ENCODE data around the gene MDM2.

Gene MDM2

DNA sequence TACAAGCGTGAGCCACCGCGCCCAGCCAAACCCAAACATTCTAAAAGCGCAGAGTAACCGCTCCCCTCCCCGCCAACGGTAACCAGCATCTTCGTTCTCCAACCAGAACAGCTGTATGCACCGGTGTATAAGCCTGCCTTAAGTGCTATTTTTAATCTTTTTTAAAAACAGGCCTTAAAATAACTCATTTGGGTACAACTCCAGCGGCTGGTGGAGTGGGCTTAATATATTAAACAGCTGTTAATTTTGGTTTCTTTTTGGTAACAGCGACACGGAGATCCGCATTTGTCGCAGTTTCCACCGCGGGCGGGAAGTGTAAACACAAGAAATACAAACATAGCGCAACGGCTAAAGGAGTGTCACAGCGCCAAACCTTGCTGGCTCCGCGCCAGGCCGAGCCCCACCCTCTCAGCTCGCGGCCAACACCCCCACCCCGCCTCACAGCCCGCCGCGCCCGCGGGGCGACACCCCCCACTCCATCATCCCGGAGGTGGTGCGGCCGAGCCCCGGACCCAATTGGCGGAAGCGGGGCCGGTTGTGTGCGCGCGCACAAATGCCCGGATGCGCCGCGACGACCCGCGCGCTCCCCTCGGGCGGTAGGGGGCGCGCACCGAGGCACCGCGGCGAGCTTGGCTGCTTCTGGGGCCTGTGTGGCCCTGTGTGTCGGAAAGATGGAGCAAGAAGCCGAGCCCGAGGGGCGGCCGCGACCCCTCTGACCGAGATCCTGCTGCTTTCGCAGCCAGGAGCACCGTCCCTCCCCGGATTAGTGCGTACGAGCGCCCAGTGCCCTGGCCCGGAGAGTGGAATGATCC is at the start of gene MDM2:
TSS of gene MDM2 (plus strand) at position 602 of the 812 bp plus-strand sequence. CDS start 301 bp downstream, outside the sequence.
- peak; percentile 85 to 92 (median 90) for DNase-seq (ENCODE audit: low read depth in 3 of 3)

DNA sequence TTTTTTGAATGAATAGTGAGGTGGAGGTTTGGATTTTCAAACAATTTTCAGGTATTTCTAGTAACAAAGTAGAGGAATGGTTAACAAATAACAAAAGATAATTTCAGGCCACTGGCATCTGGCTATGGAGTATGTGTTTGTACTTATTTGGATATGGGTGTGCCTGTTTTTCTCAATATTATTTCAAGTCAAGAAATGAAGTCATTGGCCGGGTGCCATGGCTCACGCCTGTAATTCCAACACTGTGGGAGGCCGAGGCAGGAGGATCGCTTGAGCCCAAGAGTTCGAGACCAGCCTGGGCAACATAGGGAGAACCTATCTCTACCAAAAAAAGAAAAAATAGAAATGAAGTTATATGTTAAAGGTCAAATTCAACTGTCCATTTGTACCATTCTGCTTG is 48.1 kb upstream of the MDM2 start:
- DNase-seq (ENCODE audit: low read depth in 3 of 3): no peak

DNA sequence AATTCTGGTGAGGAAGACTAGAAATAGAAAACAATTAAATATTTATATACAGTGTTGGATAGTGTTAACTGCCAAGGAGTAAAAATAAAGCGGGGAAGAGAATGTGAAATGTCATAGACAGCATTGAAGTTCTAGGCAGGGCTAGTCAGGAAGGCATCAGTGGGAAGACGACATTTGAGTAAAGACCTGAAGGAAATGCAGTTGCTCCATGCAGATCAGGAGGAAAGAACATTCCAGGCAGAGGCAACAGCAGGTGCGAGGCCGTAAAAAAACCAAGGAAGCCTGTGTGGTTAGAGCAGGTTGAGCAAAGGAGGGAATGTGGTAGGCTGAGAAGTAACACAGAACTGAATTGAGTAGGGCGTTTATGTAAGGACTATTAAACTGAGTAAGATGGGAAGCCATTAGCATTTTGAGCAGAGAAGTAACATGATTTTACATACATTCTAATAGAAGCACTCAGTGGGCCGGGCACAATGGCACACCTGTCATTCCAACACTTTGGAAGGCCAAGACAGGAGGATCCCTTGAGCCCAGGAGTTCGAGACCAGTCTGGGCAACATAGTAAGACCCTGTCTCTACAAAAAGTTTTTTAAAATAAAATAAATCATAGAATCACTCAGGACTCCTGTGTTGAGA is 47.1 kb upstream of the MDM2 start:
- DNase-seq (ENCODE audit: low read depth in 3 of 3): no peak

DNA sequence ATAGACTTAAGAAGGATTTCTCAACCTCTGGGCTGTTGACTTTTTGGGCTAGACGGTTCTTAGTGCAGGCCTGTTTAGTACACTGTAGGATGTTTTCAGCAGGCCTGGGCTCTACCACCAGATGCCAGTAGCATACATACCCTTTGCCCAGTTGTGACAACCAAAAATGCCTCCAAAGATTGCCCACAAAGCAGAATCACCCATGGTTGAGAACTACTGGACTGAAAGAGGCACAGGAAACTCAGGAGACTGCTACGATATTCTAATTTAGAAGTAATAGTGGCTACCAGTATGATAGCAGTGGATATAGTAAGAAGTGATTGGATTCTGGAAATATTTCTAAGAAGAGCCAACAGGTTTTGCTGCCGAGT is 46.5 kb upstream of the MDM2 start:
- no peak for DNase-seq (ENCODE audit: low read depth in 3 of 3)

DNA sequence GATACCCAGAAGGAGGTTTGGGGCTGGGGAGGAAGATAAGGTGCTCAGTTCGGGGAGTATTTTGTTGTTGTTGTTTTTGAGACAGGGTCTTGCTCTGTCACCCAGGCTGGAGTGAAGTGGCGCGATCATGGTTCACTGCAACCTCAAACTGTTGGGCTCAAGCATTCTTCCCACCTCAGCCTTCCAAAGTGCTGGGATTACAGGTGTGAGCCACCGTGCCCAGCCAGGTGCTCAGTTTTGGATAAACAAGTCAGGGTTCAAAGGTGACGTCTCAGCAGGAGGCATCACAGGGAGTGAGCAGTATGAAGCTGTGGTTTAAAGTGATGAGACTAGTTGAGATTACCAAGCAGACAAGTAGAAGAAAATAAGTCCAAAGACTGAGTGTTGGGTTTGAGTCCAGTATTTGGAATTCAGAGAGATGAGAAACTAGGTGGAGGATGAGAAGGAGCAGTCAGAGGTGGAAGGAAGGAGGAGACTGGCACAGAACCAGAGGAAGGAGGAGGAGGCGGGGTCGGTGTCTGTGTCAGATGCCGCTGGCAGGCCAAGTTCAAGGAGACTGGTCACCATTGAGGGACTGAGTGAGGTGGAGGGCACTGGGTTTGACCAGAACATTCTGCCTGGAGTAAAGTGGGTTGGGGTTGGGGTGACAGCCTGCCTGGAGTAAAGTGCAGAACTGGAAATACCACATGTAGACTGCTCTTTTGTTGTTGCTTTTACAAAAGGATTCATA is 45.9 kb upstream of the MDM2 start:
- DNase-seq (ENCODE audit: low read depth in 3 of 3): no peak

DNA sequence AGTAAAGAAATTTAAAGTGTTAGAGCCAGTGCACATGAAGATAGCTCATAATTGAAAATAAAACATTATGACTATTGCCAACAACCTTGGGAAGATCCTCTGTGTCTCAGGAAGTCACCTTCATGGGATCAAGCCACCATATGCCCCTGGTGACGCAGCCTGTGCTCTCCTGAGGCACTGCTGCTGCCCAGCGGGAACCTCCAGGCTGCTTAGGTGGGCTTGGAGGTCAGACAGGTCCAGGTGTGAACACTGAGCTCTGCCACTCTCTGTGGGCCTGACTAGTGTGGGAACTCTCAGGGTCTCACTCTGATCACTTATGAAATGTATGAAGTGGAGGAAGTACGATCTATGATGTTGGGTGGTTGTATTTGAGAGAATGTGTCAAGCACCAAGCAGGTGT is 45.3 kb upstream of the MDM2 start:
- no peak for DNase-seq (ENCODE audit: low read depth in 3 of 3)

DNA sequence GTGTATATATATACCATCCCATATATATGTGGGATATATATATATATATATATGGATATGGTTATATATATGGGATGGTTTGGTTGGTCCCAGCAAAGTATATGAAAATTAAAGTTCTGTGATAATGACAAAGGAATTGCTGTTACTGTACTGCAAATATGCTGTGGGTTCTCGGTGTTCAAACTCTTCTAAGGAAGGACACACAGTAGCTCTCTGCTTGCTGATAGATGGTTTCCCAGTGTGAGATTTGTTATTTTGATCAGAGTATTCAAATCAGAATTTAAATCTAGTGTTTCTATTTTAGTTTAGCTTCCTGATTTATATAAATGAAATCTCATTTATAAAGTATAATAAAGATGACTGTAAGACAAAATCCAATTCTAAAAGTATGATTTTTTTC is 42.3 kb upstream of the MDM2 start:
- no peak for DNase-seq (ENCODE audit: low read depth in 3 of 3)

DNA sequence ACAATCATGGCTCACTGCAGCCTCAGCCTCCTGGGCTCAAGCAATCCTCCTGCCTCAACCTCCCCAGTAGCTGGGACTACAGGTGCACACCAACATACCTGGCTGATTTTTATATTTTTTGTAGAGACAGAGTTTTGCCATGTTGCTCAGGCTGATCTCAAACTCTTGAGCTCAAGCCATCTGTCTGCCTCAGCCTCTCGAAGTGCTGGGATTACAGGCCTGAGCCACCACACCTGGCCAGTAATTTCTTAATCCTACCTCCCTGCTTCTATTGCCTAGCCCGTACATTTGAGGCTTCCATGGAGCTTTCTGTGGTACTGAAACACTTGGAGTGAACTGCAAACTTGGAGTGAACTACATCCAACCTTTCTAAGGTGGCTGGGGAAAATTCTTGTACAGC is 41.3 kb upstream of the MDM2 start:
- DNase-seq (ENCODE audit: low read depth in 3 of 3): no peak

DNA sequence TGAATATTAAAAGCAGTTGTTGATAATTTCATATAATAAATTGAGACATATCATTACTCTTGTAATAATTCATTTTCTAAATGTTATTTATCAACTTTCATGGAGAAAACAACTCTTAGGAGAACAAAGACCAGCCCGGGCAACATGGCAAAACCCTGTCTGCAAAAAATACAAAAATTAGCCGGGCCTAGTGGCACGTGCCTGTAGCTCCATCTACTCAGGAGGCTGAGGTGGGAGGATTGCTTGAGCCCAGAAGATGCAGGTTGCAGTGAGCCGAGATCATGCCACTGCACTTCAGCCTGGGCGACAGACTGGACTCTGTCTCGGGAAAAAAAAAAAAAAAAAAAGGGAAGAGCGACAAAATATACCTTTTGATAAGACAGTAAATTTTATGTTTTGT is 40.8 kb upstream of the MDM2 start:
- no peak for DNase-seq (ENCODE audit: low read depth in 3 of 3)

DNA sequence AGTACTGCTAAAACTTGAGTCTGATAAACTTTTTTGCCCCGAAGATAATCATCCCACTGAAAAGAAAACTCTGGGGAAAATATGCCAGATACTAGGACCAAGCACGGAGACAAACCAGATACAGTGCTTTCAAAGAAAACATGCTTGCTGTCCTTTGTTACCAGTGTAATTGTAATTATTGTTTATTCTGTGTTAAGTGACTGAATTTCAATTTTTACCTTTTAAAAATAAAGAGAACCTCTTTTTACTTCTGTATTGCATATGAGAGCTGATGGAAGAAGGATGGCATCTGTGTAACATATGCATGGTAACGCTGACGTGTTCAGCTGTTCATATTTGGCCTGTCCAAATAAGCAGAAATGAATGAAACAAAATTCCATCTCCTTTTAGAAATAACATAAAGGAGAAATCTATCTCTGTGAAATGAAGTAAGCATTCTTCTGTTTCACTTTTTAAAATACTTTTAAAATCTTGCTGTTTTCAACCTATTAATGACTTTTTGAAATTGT is 39.5 kb upstream of the MDM2 start:
- no peak for DNase-seq (ENCODE audit: low read depth in 3 of 3)

DNA sequence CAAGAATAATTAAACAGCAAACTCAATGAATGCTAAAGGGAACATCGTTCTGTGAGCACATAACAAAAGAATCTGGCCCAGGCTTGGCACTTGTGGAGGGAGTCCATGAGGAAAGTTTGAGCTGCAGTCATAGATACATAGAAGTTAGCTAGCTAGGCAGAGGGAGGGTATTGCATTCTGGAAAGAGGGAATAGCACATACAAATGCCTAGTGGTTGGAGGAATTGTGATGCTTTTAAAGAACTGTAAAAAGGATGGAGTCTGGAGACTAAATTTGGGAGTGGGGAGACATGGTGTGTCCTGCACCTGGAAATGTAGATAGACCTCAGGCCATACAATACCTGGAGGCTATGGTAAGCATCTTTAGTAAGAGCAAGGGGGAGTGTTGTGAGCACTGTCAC is 38.0 kb upstream of the MDM2 start:
- no peak for DNase-seq (ENCODE audit: low read depth in 3 of 3)

DNA sequence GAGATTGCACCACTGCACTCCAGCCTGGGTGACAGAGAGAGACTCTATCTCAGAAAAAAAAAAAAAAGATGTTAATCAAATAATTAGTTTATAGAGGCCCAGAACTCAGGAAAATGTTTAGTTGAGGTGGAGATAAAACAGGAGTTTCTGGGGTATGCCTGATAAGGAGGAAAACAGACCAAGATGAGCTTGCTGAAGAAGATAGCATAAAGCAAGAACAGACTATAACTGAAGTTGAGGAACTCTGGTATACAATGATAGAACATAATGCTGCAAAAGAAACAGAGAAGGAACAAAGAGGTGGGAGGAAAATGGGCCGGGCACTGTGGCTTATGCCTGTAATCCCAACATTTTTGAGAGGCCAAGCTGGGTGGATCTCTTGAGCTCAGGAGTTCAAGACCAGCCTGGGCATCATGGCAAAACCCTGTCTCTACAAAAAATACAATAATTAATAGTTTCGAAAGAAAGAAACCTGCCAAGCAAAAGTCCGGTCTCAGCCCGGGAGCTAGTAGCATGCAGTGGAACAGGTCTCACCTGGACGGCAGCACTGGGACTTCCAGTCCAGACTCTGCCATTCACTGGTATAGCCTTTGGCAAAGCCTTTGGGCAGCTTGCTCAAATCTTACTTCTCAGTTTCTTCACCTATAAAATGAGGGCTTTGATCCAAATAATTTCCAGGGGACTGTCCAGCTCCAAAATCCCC is 36.6 kb upstream of the MDM2 start:
- no peak for DNase-seq (ENCODE audit: low read depth in 3 of 3)

DNA sequence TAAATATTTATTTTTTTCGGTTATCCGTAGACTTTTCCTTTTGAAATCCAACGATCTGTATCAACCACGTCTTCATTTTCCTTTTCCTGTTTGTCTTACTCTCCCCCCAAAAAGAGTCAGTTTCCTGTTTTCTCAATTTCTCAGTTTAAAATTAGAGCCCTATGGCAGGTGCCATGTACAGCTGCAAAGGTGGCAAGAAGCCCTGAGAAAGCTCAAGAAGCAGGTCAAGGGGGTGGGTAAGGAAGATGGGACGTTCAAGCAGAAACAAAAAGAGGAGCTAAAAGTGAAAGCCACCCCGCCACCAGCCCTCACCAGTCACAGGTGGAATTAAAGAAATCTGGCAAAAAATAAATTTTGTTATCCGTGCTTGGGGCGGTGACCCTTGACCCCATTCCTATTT is 35.3 kb upstream of the MDM2 start:
- no peak for DNase-seq (ENCODE audit: low read depth in 3 of 3)

DNA sequence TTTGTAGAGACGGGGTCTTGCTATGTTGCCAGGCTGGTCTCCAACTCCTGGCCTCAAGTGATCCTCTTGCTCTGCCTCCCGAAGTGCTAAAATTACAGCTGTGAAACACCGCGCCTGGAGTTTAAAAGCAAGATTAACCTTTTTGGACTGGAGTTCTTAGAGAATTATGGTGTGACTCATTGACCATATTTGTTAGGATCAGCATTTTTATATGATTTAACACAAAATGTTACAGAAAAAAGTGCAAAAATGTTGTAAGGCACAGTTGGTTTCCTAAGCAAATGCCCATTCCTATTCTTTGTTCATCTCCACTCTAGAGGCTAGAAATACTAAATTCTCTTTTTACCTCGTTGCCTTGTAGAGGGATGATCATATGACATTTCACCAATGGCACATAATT is 34.4 kb upstream of the MDM2 start:
- no peak for DNase-seq (ENCODE audit: low read depth in 3 of 3)

DNA sequence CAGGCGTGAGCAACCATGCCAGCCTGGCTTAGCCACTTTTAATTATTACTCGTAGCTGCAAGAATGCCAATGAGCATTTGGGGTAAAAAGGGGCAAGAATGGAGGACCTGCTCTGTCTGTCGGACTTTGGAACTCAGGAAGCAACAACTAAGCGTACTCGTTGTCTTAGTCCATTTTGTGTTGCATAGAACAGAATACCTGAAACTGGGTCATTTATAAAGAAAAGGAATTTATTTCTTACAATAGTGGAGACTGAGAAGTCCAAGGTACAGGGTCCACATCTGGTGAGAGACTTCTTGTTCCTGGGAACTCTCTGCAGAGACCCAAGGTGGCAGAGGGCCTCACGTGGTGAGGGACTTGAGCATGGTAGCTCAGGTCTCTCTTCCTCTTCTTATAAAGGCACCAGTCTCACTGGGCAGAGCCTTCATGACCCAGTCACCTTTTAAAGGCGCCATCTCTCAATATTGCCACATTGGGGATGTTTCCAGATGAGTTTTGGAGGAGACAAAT is 32.8 kb upstream of the MDM2 start:
- no peak for DNase-seq (ENCODE audit: low read depth in 3 of 3)

DNA sequence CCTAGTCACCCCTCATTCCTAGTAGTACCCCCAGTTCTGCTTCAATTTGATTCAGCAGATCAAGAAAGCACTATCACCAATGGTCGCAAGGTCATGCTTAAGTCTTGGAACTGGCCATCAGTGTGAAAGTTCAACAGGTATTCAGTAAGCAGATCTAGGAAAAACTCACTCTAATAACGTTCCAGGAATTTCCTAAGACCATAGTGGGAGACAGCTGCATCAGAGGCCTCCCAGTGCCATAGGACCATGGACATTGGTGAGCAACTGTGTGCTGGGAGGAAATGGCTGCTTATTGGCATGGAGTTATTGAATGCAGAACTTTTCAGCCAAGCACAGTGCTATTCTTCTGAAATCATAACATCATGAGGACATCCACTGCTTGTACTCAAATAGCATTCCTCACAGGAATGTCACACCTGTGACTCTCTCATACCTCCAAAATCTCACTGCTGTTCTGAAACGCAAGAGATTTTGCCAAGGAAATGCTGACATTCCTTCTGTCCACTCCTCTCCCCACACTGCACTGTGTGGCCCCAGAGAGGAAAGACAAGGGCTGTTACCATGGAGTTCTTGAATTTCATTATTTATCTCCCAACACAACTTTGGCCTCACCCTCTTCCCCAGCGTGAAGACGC is 30.9 kb upstream of the MDM2 start:
- DNase-seq (ENCODE audit: low read depth in 3 of 3): no peak

DNA sequence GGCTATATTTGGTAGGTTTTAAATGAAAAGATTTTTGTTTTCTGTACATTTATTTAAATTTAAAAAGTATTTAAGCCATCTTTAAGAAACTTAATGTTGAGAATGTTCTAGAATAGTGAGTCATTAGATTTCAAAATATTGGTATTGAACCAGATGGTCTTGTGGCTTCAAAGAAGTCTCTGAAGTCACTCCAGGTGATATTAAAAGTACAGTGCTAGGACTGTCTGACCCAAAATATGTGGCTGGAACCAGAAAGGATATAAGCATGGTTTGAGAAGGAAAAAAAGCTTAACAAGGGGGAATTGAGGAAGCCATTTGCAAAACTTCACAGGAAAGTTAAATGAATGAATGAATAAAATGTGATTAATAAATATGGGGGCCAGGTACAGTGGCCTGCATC is 28.7 kb upstream of the MDM2 start:
- no peak for DNase-seq (ENCODE audit: low read depth in 3 of 3)

DNA sequence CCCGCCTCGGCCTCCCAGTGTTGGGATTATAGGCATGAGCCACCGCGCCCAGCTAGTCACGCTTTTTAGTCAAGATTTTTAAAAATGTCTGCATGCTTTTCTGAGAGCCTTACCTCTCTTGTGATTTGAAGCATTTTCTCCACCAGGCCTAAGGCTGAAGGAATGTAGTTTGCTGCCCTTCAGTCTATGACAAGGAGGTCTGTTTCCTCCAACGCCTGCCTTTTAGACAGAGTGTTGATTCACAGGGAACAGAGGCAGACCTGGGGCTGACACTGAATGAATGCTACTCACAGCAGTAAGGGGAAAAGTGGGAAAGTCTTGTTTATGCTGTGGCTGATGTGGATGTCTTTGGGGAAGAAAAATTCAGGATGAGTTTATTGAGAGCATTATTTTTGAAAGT is 27.2 kb upstream of the MDM2 start:
- DNase-seq (ENCODE audit: low read depth in 3 of 3): no peak

DNA sequence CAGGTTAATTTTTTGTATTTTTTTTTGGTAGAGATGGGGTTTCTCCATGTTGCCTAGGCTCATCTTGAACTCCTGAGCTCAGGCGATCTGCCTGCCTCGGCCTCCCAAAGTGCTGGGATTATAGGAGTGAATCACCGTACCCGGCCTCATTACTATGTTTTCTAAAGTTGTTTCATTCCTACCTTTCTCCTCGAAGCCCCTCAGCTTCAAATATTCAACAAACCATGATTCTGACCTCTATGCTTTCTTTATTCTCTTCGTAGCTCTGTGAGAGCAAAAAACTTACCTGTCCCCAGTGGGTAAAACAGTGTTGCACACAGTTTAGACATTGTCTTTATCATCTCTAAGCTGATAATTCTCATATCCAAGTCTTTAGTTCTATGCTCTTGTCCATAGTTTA is 26.2 kb upstream of the MDM2 start:
- no peak for DNase-seq (ENCODE audit: low read depth in 3 of 3)

DNA sequence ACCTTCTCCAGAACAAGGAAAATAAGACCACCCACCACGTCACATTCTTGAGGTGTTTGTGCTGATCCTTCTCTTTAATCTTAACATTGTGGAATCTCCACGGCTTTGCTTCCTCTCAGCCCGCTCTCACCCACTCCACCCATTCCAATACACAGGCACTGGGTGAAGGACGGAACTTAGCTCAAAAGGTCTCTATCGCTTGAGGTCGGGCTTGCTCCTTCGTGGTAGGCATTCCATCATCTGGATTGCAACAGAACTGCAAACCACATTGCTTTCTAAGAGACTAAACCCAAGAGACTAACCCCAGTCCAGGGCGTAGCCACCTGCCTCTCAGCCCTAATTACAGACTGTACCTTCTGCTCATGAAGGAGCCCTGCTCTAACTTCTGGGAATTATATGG is 24.0 kb upstream of the MDM2 start:
- no peak for DNase-seq (ENCODE audit: low read depth in 3 of 3)

DNA sequence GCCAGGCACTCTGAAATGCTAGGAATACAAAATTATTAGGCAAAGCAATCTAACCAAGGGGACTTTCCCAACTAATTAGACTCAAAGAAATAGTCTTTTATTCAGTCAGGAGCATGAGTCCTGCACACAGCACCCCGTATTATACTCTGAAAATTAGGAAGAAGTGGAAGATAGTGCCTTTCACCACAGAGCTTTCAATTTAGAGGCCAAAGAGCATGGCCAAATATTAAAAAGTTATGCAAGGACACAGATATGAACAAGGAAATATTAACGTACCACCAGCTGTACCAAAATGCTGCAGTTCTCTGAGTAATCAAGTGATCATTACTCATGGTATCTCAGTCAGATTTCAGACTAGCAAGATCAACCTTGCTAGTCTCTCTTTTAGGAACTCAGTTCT is 22.6 kb upstream of the MDM2 start:
- no peak for DNase-seq (ENCODE audit: low read depth in 3 of 3)

Measured in stimulated activated CD4-positive, alpha-beta T cell treated with anti-CD3 and anti-CD28 coated beads, TNF-alpha, amount 100 ng/mL, for 24 hours (primary cell).